Measurements from ENCODE around the gene ATG9A. TPM values are rescaled to one million over a fixed set of nuclear protein-coding genes. Genes with fewer than 3 reads are reported as not detected.

The ATG9A gene
- polyA plus RNA-seq, 3 donors: 24.7 to 55.2 (median 26.3) TPM

DNA sequence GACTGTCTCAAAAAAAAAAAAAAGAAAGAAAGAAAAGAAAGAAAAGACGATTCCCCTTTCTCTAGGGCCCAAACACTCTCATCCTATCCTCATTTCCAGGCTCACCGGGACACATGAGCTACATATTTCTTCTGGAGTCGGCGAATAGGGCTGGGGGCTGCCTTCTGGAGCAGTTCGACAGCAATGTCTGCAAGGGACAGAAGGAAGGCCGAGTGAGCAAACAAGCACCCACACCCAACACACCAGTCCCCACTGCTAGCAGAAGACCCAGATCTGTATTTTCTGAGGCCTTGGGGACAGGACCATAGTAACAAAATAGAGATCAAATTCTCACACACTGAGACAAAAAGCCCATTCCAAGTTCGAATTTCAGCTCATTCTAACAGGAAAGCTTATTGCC, 54.0 kb downstream of the ATG9A start:
- intact Hi-C loops (cut with micrococcal nuclease): loop anchor here (5.0 to 10.0 kb wide), 4 partner anchors 42 to 429 kb away; partner anchors contain the start of genes ABCB6 (in 1 of the 2), TUBA4A (in 1 of the 2) and TUBA4B (in 1 of the 2)
- 97% methylated on average over 4 of the region's 7 CpGs for WGBS (ENCODE audit: insufficient coverage)
- H3K27me3 ChIP-seq (ENCODE audit: control insufficient read depth in 2 of 2, insufficient read depth in 2 of 2, low read length in 2 of 2): no peaks in the 10 kb centered on the region
- peaks cover 67% of the 10 kb centered on the region for H4K20me1 ChIP-seq (ENCODE audit: insufficient read depth, low read length)
- peaks cover 43 to 59% of the 10 kb centered on the region in 2 donors for H3K36me3 ChIP-seq (replicated peaks in 1 of 2; ENCODE audit: control insufficient read depth in 1 of 2, insufficient read depth in 2 of 2, low read length in 2 of 2)
- H3K9ac ChIP-seq (ENCODE audit: insufficient read depth, low read length, poor library complexity, severe bottlenecking): peak overlapping the region; percentile 96
- peaks cover 47 to 58% of the 10 kb centered on the region in 2 donors for H3K36me3 Mint-ChIP-seq
- peak overlapping the region; percentile 98 for H3K4me2 ChIP-seq (replicated peaks; ENCODE audit: extremely low read depth, low read length, poor library complexity, severe bottlenecking)
- peaks cover 32 to 56% of the 10 kb centered on the region in 2 donors for H3K4me1 ChIP-seq (ENCODE audit: control insufficient read depth in 1 of 2, insufficient read depth in 2 of 2, low read length in 2 of 2)
- no peak overlapping the region for H2AFZ ChIP-seq (ENCODE audit: insufficient read depth, low read depth, low read length, poor library complexity, severe bottlenecking)
- H3K4me1 Mint-ChIP-seq: peaks cover 59% of the 10 kb centered on the region
- peak overlapping the region in 1 of 7 donors; percentile 92 for H3K27ac Mint-ChIP-seq
- TF ChIP-seq, protein P1, sequence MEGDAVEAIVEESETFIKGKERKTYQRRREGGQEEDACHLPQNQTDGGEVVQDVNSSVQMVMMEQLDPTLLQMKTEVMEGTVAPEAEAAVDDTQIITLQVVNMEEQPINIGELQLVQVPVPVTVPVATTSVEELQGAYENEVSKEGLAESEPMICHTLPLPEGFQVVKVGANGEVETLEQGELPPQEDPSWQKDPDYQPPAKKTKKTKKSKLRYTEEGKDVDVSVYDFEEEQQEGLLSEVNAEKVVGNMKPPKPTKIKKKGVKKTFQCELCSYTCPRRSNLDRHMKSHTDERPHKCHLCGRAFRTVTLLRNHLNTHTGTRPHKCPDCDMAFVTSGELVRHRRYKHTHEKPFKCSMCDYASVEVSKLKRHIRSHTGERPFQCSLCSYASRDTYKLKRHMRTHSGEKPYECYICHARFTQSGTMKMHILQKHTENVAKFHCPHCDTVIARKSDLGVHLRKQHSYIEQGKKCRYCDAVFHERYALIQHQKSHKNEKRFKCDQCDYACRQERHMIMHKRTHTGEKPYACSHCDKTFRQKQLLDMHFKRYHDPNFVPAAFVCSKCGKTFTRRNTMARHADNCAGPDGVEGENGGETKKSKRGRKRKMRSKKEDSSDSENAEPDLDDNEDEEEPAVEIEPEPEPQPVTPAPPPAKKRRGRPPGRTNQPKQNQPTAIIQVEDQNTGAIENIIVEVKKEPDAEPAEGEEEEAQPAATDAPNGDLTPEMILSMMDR (IDR thresholded peaks at IDR 0.05): no peak
- H3K27ac ChIP-seq (ENCODE audit: low read depth in 1 of 2, low read length in 2 of 2): peak overlapping the region in 1 of 2 donors; percentile 99
- peaks cover 54% of the 10 kb centered on the region for H3K79me2 ChIP-seq (ENCODE audit: insufficient read depth, low read length)
- no peaks in the 10 kb centered on the region for H3K9me3 Mint-ChIP-seq
- H3K27me3 Mint-ChIP-seq (ENCODE audit: low read depth in 3 of 3): peaks cover 0 to 2% (median 0%) of the 10 kb centered on the region in 3 donors
- no peak for DNase-seq
- peak overlapping the region; percentile 51 to 95 for H3K4me3 Mint-ChIP-seq
- no peaks in the 10 kb centered on the region for H3K9me3 ChIP-seq (replicated peaks in 1 of 2; ENCODE audit: control insufficient read depth in 1 of 2, insufficient read depth in 1 of 2, low read length in 2 of 2)
- H3K4me3 ChIP-seq (replicated peaks in 1 of 3; ENCODE audit: low read depth in 2 of 3, low read length in 3 of 3): peak overlapping the region in 1 of 3 experiments; percentile 95

DNA sequence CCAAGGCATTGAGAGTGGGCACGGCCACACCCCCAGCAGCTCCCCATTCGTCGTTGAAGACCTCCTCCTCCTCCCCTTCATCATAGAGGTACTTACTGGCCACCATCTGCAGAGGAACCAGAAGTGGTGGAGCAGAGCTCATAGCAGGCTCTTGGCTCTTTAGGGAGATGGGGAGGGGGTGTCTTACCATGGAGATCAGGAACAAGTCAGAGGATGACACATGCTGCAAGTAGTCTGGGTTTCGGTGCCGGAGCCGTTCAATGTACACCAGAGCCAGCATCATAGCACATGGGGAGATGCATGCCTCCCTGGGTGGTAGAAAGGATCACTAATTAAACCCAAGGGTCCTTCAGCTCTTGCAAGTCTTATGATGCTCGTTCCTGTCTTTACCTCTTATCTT, 54.6 kb downstream of the ATG9A start:
- peaks cover 32 to 49% of the 10 kb centered on the region in 2 donors for H3K4me1 ChIP-seq (ENCODE audit: control insufficient read depth in 1 of 2, insufficient read depth in 2 of 2, low read length in 2 of 2)
- Mint-ChIP-seq H3K4me3 (peak overlapping the region in 1 of 2 donors; percentile 51), H3K36me3 (peaks cover 40 to 51% of the 10 kb centered on the region in 2 donors), H3K27ac (peak overlapping the region in 3 of 7 donors; percentile 4 to 41 (median 24)), H3K4me1 (peaks cover 56% of the 10 kb centered on the region), H3K27me3 (ENCODE audit: low read depth in 3 of 3) (peaks cover 0 to 2% (median 0%) of the 10 kb centered on the region in 3 donors), H3K9me3 (no peaks in the 10 kb centered on the region)
- no peaks in the 10 kb centered on the region for H3K27me3 ChIP-seq (ENCODE audit: control insufficient read depth in 2 of 2, insufficient read depth in 2 of 2, low read length in 2 of 2)
- no peak overlapping the region for H2AFZ ChIP-seq (ENCODE audit: insufficient read depth, low read depth, low read length, poor library complexity, severe bottlenecking)
- no peak for DNase-seq
- H3K36me3 ChIP-seq (replicated peaks in 1 of 2; ENCODE audit: control insufficient read depth in 1 of 2, insufficient read depth in 2 of 2, low read length in 2 of 2): peaks cover 36 to 53% of the 10 kb centered on the region in 2 donors
- H3K4me2 ChIP-seq (replicated peaks; ENCODE audit: extremely low read depth, low read length, poor library complexity, severe bottlenecking): peak overlapping the region; percentile 1
- H3K9me3 ChIP-seq (replicated peaks in 1 of 2; ENCODE audit: control insufficient read depth in 1 of 2, insufficient read depth in 1 of 2, low read length in 2 of 2): no peaks in the 10 kb centered on the region
- H3K79me2 ChIP-seq (ENCODE audit: insufficient read depth, low read length): peaks cover 47% of the 10 kb centered on the region
- H4K20me1 ChIP-seq (ENCODE audit: insufficient read depth, low read length): peaks cover 61% of the 10 kb centered on the region
- 95% methylated on average over 3 of the region's 7 CpGs for WGBS (ENCODE audit: insufficient coverage)
- TF ChIP-seq, protein P1 (IDR thresholded peaks at IDR 0.05): no peak
- H3K4me3 ChIP-seq (replicated peaks in 1 of 3; ENCODE audit: low read depth in 2 of 3, low read length in 3 of 3): no peak overlapping the region
- no peak overlapping the region for H3K9ac ChIP-seq (ENCODE audit: insufficient read depth, low read length, poor library complexity, severe bottlenecking)
- intact Hi-C loops (cut with micrococcal nuclease): loop anchor here (5.0 to 10.0 kb wide), 4 partner anchors 42 to 430 kb away; partner anchors contain the start of genes ABCB6 (in 1 of the 2), TUBA4A (in 1 of the 2) and TUBA4B (in 1 of the 2)
- peak overlapping the region in 1 of 2 donors; percentile 9 for H3K27ac ChIP-seq (ENCODE audit: low read depth in 1 of 2, low read length in 2 of 2)
